SH-SY5Y (cell line): ENCODE measurements around the gene UBE2J2.

Experiments used
- GATA2 ChIP-seq: IDR thresholded peaks from 2 replicates; pipeline ENCODE4 v1.6.1; 2011; ENCODE audit warnings: mild to moderate bottlenecking, low read depth, low read length
- GATA3 ChIP-seq: IDR thresholded peaks from 2 replicates; pipeline ENCODE4 v1.6.1; 2011; ENCODE audit warnings: low read depth, mild to moderate bottlenecking, low read length, moderate library complexity

GRCh38 chr1:1243266-1243660 is 30.4 kb downstream of the UBE2J2 start:
- TF ChIP-seq GATA3 (no peak), GATA2 (no peak)
